Coronary artery (tissue), 2 donors: ENCODE results near the gene ARL1.
A peak's percentile ranks its signal among the peaks of the same experiment; 100 is the strongest.

ENCODE experiments used
- DNase-seq: peaks from one replicate; pipeline ENCODE4 v3.0.0-alpha.2; 2017; ENCODE audit warnings: low spot score
- H3K27ac ChIP-seq, 2 donors: fragments of 200-600 bp; sonication (generic); one replicate each; pipeline ENCODE4 v1.5.1; 2016 to 2019
- H3K4me3 ChIP-seq: fragments of 200-600 bp; sonication (generic); 2 replicates; pipeline ENCODE4 v1.5.1; 2016; ENCODE audit warnings: mild to moderate bottlenecking, moderate library complexity
- CTCF ChIP-seq: fragments of 200-600 bp; sonication (generic); IDR thresholded peaks from one replicate; pipeline ENCODE4 v1.5.1; 2019; ENCODE audit warnings: antibody characterized with exemption

ARL1 gene

GRCh38 chr12:101407436-101408345 is at the start of gene ARL1:
TSS of gene ARL1 (minus strand) at chr12:101407772. CDS start at chr12:101407645, 127 bp downstream.
- no peak for TF ChIP-seq CTCF
- peak; percentile 90 for DNase-seq
- peak within 1 kb of the TSS; percentile 91 to 94 for H3K27ac ChIP-seq
- peak within 1 kb of the TSS; percentile 88 for H3K4me3 ChIP-seq

- no peak for TF ChIP-seq CTCF
- no peak overlapping the region for H3K27ac ChIP-seq
- DNase-seq: no peak
- no peak overlapping the region for H3K4me3 ChIP-seq
Measured at GRCh38 chr12:101455685-101456084, 48.1 kb upstream of the ARL1 start.

GRCh38 chr12:101441461-101442224 is 34.1 kb upstream of the ARL1 start:
- no peak for TF ChIP-seq CTCF
- H3K4me3 ChIP-seq: no peak overlapping the region
- no peak for DNase-seq
- H3K27ac ChIP-seq: no peak overlapping the region

- Histone ChIP-seq H3K4me3 (no peak overlapping the region), H3K27ac (no peak overlapping the region)
- no peak for TF ChIP-seq CTCF
- DNase-seq: no peak
Measured at GRCh38 chr12:101439236-101439635, 31.7 kb upstream of the ARL1 start.

- Histone ChIP-seq H3K4me3 (no peak overlapping the region), H3K27ac (no peak overlapping the region)
- TF ChIP-seq CTCF: no peak
- no peak for DNase-seq
Measured at GRCh38 chr12:101436136-101436535, 28.6 kb upstream of the ARL1 start.

GRCh38 chr12:101430456-101430855 is 22.9 kb upstream of the ARL1 start:
- no peak for TF ChIP-seq CTCF
- H3K27ac ChIP-seq: no peak overlapping the region
- no peak for DNase-seq
- H3K4me3 ChIP-seq: no peak overlapping the region
